A673 (cell line): ENCODE results near the gene PDGFB. TPM values are rescaled to one million over a fixed set of nuclear protein-coding genes. Genes with fewer than 3 reads are reported as not detected.

Experiments
- BruUV-seq: library from RNA; stranded (reverse); fragments of 400-500 nt; replicated peaks from 2 replicates; lab custom pipeline; 2021; lab: Mats Ljungman, UMichigan
- CTCF ChIA-PET: fragments of 300-600 bp; sonication (Branson Sonifier 250); formaldehyde crosslinking; loops from one replicate; lab custom pipeline; 2022; ENCODE audit warnings: antibody characterized with exemption; lab: Charles Lee
- POLR2A ChIA-PET: fragments of 300-600 bp; sonication (Branson Sonifier 250); formaldehyde crosslinking; loops from one replicate; lab custom pipeline; 2022; ENCODE audit warnings: antibody characterized with exemption; ENCODE audit not compliant: low non-redundant PET; lab: Charles Lee
- DNase-seq: peaks from one replicate; pipeline ENCODE4 v3.0.0-alpha.2; 2015; ENCODE audit warnings: low spot score
- H3K27ac ChIP-seq: fragments of 200-600 bp; sonication (generic); 2 replicates; pipeline ENCODE4 v1.5.1; 2016; ENCODE audit warnings: mixed run types, low read depth, mild to moderate bottlenecking, mixed read lengths, antibody characterized with exemption, low read length; ENCODE audit not compliant: poor library complexity, severe bottlenecking
- H3K27me3 ChIP-seq: fragments of 200-600 bp; sonication (generic); replicated peaks from 2 replicates; pipeline ENCODE4 v1.6.1; 2017; ENCODE audit warnings: mixed run types, low read depth, mild to moderate bottlenecking, mixed read lengths, antibody characterized with exemption, low read length; ENCODE audit not compliant: insufficient read depth, poor library complexity
- H3K36me3 ChIP-seq: fragments of 200-600 bp; sonication (generic); 2 replicates; pipeline ENCODE4 v1.6.1; 2016; ENCODE audit warnings: mixed run types, mild to moderate bottlenecking, mixed read lengths, antibody characterized with exemption, low read length; ENCODE audit not compliant: insufficient read depth, poor library complexity, severe bottlenecking
- H3K4me1 ChIP-seq: fragments of 200-600 bp; sonication (generic); 2 replicates; pipeline ENCODE4 v1.6.1; 2017; ENCODE audit warnings: mixed run types, mild to moderate bottlenecking, mixed read lengths, antibody characterized with exemption, low read length; ENCODE audit not compliant: insufficient read depth, poor library complexity, severe bottlenecking
- H3K4me3 ChIP-seq: fragments of 200-600 bp; sonication (generic); 2 replicates; pipeline ENCODE4 v1.5.1; 2016; ENCODE audit warnings: low read depth, mixed run types, mild to moderate bottlenecking, mixed read lengths, low read length; ENCODE audit not compliant: poor library complexity, severe bottlenecking
- H3K9me3 ChIP-seq: fragments of 200-600 bp; sonication (generic); 2 replicates; pipeline ENCODE4 v1.6.1; 2016; ENCODE audit warnings: mixed run types, low read depth, mild to moderate bottlenecking, mixed read lengths, antibody characterized with exemption, low read length; ENCODE audit not compliant: poor library complexity, severe bottlenecking
- EZH2 ChIP-seq: fragments of 200-600 bp; sonication (generic); IDR thresholded peaks from 2 replicates; pipeline ENCODE4 v1.6.1; 2017; ENCODE audit warnings: borderline replicate concordance, low read depth, mild to moderate bottlenecking, mixed read lengths, antibody characterized with exemption, low read length; ENCODE audit not compliant: poor library complexity, severe bottlenecking
- intact Hi-C: fragments of 100-400 bp; cut with micrococcal nuclease; formaldehyde crosslinking; loops from one replicate; pipeline ENCODE4 v1.10.0; 2022; ENCODE audit not compliant: unreplicated experiment
- total RNA-seq: library from RNA; stranded (reverse); gene quantifications from 2 replicates; pipeline ENCODE4 v1.2.3, GENCODE V29; 2021
- TF ChIP-seq, protein P1 (sequence below): fragments of 300-800, 200-600 bp; sonication (generic); conservative IDR thresholded peaks from 2 replicates; pipeline ENCODE4 v1.5.1; 2017; ENCODE audit warnings: low read depth, mild to moderate bottlenecking, antibody characterized with exemption, low read length, moderate library complexity, mixed read lengths

Gene PDGFB
- total RNA-seq, 1 experiment from 2014 or later = 0.09 TPM

DNA sequence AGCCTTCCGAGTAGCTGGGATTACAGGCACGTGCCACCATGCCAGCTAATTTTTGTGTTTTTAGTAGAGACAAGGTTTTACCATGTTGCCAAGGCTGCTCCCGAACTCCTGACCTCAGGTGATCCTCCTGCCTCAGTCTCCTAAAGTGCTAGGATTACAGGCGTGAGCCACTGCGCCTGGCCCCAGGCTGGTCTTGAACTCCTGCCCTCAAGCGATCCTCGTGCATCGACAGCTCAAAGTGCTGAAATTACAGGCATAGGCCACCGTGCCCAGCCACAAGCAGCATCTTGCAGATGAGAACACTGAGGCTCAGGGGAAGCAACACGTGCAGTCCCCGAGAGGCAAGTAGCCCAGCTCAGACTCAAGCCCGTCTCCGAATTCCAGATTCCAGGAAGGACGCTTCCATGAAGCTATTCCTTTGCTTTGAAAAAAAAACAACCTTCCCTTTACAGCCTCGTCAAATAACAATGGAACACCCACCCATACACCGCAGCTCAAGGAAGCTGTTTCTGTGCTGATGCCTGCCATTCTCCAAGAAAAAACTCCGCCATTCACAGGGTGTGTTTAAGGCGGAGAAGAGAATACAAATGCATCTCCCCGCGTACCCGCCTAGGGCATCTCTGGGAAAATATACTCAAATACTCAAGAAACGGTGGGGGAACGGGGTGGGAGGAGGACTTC lies 34.5 kb upstream of the PDGFB start:
- H3K27me3 ChIP-seq = no peaks in the 10 kb centered on the region
- no TSS peak for BruUV-seq
- intact Hi-C loops = no loop called here
- peaks cover 8% of the 10 kb centered on the region for H3K4me1 ChIP-seq
- CTCF ChIA-PET = no interaction called here
- POLR2A ChIA-PET = no interaction called here
- TF ChIP-seq EZH2 = no peak
- TF ChIP-seq, protein P1, sequence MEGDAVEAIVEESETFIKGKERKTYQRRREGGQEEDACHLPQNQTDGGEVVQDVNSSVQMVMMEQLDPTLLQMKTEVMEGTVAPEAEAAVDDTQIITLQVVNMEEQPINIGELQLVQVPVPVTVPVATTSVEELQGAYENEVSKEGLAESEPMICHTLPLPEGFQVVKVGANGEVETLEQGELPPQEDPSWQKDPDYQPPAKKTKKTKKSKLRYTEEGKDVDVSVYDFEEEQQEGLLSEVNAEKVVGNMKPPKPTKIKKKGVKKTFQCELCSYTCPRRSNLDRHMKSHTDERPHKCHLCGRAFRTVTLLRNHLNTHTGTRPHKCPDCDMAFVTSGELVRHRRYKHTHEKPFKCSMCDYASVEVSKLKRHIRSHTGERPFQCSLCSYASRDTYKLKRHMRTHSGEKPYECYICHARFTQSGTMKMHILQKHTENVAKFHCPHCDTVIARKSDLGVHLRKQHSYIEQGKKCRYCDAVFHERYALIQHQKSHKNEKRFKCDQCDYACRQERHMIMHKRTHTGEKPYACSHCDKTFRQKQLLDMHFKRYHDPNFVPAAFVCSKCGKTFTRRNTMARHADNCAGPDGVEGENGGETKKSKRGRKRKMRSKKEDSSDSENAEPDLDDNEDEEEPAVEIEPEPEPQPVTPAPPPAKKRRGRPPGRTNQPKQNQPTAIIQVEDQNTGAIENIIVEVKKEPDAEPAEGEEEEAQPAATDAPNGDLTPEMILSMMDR = no peak
- no peak overlapping the region for H3K27ac ChIP-seq
- DNase-seq = no peak
- H3K9me3 ChIP-seq = no peaks in the 10 kb centered on the region
- H3K36me3 ChIP-seq = no peaks in the 10 kb centered on the region
- H3K4me3 ChIP-seq = no peak overlapping the region

DNA sequence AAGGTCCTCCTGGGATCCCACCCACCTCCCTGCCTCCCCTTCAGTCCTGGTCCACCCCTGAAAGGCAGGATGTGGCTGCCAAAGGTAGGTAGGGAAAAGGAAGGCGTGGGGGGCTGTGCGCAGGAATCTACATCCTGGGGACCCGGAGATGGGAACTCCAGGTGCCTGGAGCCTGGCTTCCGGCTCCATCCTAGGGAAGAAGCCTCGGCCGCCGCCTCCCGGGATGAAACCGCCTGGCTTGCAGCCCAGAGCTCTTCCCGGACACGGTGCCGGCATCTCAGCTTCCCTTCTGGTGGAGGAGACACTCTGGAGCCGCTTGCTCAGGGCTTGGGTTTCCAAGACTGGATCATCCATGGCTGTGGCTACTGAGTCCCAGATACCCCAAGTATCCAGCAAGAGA lies 33.3 kb upstream of the PDGFB start:
- ChIA-PET POLR2A (no interaction called here), CTCF (no interaction called here)
- no peaks in the 10 kb centered on the region for H3K36me3 ChIP-seq
- intact Hi-C loops = no loop called here
- no peaks in the 10 kb centered on the region for H3K27me3 ChIP-seq
- H3K4me1 ChIP-seq = peaks cover 8% of the 10 kb centered on the region
- H3K9me3 ChIP-seq = no peaks in the 10 kb centered on the region
- DNase-seq = peak; percentile 37
- TF ChIP-seq, protein P1 = no peak
- TF ChIP-seq EZH2 = no peak
- H3K4me3 ChIP-seq = no peak overlapping the region
- BruUV-seq = no TSS peak
- no peak overlapping the region for H3K27ac ChIP-seq

DNA sequence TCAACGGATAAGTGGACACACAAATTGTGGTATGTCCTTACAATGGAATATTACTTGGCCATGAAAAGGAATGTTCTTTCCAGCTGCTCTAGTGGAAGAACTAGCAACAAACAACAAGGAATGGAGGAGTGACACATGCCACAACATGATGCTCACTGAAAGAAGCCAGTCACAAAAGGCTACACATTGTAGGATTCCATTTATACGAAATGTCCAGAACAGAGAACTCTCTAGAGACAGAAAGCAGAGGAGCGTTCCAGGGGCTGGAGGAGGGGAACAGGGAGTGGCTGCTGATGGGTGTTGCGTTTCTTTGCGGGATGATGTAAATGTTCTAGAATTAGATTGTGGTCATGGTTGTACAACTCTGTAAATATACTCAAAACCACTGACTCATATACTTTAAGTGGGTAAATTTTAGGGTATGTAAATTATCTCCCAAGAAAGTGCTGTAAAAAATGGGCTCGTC lies 32.4 kb upstream of the PDGFB start:
- POLR2A ChIA-PET = no interaction called here
- Histone ChIP-seq H3K27ac (no peak overlapping the region), H3K4me3 (no peak overlapping the region), H3K4me1 (peaks cover 8% of the 10 kb centered on the region), H3K27me3 (no peaks in the 10 kb centered on the region), H3K36me3 (no peaks in the 10 kb centered on the region), H3K9me3 (no peaks in the 10 kb centered on the region)
- no TSS peak for BruUV-seq
- TF ChIP-seq, protein P1 = no peak
- TF ChIP-seq EZH2 = no peak
- intact Hi-C loops = no loop called here
- CTCF ChIA-PET = no interaction called here
- no peak for DNase-seq
